BJ (cell line): Measurements from ENCODE around the gene MRPL34. TPM values are rescaled to one million over a fixed set of nuclear protein-coding genes. Genes with fewer than 3 reads are reported as not detected.
A peak's percentile ranks its signal among the peaks of the same experiment; 100 is the strongest.

Experiments
- CTCF ChIA-PET: fragments of 350-600 bp; formaldehyde crosslinking; extraction: SDS; loops from one replicate; lab custom pipeline; 2021; ENCODE audit warnings: antibody characterized with exemption, inconsistent platforms; lab: Yijun Ruan, JAX
- POLR2A ChIA-PET: fragments of 300-600 bp; sonication (Branson Sonifier 250); formaldehyde crosslinking; extraction: SDS; loops from one replicate; lab custom pipeline; 2021; ENCODE audit warnings: antibody characterized with exemption; lab: Charles Lee
- DNase-seq: peaks from one replicate; pipeline ENCODE4 v3.0.0-alpha.2; 2011; ENCODE audit warnings: low read depth
- H3K27me3 ChIP-seq: 2 replicates; pipeline ENCODE4 v1.6.0; 2011; ENCODE audit warnings: low read length; ENCODE audit not compliant: control insufficient read depth, insufficient read depth
- H3K36me3 ChIP-seq: 2 replicates; pipeline ENCODE4 v1.5.1; 2011; ENCODE audit warnings: low read length; ENCODE audit not compliant: control insufficient read depth, insufficient read depth
- H3K4me3 ChIP-seq: 2 replicates; pipeline ENCODE4 v1.5.1; 2011; ENCODE audit warnings: low read depth, mild to moderate bottlenecking, control low read depth, low read length
- polyA plus RNA-seq: library from polyadenylated mRNA; depleted of rRNA; stranded (reverse); fragments of >200 nt; gene quantifications from 2 replicates; pipeline ENCODE4 v1.2.3, GENCODE V29; 2011
- TF ChIP-seq, protein P1 (sequence below): IDR thresholded peaks from 2 replicates; pipeline ENCODE4 v1.5.1; 2011; ENCODE audit warnings: low read depth, mild to moderate bottlenecking, control low read depth, inconsistent platforms, low read length, moderate library complexity; ENCODE audit not compliant: insufficient read depth

MRPL34 gene
- polyA plus RNA-seq, 1 experiment: 19.9 TPM

DNA sequence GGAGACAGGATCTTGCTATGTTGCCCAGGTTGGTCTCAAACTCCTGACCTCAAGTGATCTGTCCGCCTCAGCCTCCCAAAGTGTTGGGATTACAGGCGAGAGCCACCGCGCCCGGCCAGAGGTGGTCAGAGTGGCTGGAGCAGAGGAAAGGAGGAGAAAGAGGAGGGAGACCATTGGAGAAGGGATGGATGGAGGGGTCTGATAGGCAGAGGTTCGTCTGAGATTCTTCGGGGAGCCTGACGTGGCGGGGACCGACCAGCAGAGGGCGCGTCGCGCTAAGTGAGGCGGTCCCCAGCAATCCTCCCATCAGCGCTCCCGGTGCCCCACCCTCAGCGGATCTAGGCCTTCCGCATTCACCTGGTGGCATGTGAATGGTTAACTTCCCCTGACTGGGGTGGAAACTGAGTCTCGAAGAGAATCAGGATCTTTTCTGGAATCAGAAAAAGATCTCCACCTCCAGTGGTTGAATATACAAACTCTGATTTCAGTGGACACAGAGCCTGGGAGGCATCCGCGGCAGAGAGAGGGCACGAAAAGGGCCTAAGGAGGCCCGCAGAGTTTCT, 40.5 kb downstream of the MRPL34 start:
- no peak for DNase-seq
- H3K36me3 ChIP-seq: no peaks in the 10 kb centered on the region
- TF ChIP-seq, protein P1, sequence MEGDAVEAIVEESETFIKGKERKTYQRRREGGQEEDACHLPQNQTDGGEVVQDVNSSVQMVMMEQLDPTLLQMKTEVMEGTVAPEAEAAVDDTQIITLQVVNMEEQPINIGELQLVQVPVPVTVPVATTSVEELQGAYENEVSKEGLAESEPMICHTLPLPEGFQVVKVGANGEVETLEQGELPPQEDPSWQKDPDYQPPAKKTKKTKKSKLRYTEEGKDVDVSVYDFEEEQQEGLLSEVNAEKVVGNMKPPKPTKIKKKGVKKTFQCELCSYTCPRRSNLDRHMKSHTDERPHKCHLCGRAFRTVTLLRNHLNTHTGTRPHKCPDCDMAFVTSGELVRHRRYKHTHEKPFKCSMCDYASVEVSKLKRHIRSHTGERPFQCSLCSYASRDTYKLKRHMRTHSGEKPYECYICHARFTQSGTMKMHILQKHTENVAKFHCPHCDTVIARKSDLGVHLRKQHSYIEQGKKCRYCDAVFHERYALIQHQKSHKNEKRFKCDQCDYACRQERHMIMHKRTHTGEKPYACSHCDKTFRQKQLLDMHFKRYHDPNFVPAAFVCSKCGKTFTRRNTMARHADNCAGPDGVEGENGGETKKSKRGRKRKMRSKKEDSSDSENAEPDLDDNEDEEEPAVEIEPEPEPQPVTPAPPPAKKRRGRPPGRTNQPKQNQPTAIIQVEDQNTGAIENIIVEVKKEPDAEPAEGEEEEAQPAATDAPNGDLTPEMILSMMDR: peak; percentile 94
- POLR2A ChIA-PET: no interaction called here
- H3K27me3 ChIP-seq: no peaks in the 10 kb centered on the region
- CTCF ChIA-PET: interaction anchor here (0.6 to 9.8 kb wide), 6 partner anchors 12 to 114 kb away, joined by 3 to 121 read pairs (median 3); no protein-coding TSS in a partner anchor
- no peak overlapping the region for H3K4me3 ChIP-seq

DNA sequence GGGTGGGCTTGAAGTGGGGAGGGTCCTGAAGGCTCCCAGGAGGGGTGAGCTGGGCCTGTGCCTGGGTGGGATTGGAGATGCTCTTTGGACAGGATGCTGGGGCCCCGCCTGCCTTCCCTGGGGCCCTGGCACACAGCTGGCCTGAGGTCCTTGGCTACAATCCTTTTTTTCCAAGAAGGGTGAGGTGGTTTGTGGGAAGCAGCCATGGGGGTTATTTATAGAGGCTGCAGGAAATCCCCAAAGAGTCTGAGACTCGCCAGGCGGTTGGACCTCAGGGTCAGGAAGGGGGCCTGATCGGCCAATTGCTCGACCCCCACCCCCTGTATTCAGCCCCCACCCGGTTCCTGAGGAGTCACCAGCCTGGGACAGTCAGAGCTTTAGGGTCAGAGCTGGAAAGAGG, 41.7 kb downstream of the MRPL34 start:
- DNase-seq: no peak
- Histone ChIP-seq H3K36me3 (no peaks in the 10 kb centered on the region), H3K4me3 (no peak overlapping the region), H3K27me3 (no peaks in the 10 kb centered on the region)
- ChIA-PET POLR2A (no interaction called here), CTCF (interaction anchor here (0.9 to 9.8 kb wide), 7 partner anchors 10 to 114 kb away, joined by 3 to 121 read pairs (median 3); partner anchors contain the start of gene NXNL1)
- TF ChIP-seq, protein P1: no peak

DNA sequence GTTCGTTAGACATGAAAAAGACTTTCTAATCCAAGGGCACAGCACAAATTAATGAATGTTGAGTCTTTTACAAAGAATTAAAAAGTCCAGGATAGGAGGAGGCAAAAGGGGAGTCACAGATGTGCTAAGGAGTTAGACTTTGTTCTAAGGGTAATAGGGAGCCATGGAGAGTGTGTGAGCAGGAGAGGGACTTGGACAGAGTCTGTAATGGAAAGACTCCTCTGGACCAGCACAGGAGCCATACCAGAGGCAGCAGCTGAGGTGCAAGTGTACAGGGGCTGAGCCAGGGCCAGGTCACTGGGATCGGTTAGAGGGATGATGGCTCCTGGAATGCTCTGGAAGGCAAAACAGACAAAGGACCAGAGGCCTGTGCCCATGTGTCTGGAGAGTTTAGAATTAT, 42.2 kb downstream of the MRPL34 start:
- H3K36me3 ChIP-seq: no peaks in the 10 kb centered on the region
- H3K27me3 ChIP-seq: no peaks in the 10 kb centered on the region
- ChIA-PET CTCF (interaction anchor here (1.1 to 9.8 kb wide), 4 partner anchors 21 to 113 kb away, joined by 3 to 121 read pairs (median 4); partner anchors contain the start of gene NXNL1), POLR2A (no interaction called here)
- H3K4me3 ChIP-seq: no peak overlapping the region
- DNase-seq: no peak
- TF ChIP-seq, protein P1: no peak

DNA sequence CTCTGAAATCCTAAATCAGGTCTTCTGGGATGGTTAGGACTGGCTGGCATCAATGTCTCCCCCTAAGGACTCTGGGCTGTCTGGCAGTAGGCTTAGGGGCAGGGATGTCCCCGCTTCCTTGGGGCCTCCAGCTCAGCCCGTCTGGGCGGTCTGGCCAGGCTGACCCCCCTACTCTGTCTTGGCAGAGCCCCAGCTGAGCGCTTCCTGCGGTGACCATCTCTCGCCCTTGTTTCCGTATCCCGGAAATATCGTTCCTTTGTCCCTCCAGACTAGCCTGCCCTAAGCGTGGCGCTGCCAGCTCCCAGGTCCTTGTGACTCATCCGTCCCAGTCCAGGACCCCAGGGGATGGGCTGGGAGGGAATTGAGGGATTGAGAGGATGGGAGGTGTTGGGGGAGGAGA, 43.0 kb downstream of the MRPL34 start:
- Histone ChIP-seq H3K4me3 (no peak overlapping the region), H3K36me3 (no peaks in the 10 kb centered on the region), H3K27me3 (no peaks in the 10 kb centered on the region)
- CTCF ChIA-PET: interaction anchor here (1.5 to 9.8 kb wide), 2 partner anchors 10 to 38 kb away, joined by 5 to 121 read pairs; no protein-coding TSS in a partner anchor
- TF ChIP-seq, protein P1: no peak
- DNase-seq: no peak
- POLR2A ChIA-PET: no interaction called here

DNA sequence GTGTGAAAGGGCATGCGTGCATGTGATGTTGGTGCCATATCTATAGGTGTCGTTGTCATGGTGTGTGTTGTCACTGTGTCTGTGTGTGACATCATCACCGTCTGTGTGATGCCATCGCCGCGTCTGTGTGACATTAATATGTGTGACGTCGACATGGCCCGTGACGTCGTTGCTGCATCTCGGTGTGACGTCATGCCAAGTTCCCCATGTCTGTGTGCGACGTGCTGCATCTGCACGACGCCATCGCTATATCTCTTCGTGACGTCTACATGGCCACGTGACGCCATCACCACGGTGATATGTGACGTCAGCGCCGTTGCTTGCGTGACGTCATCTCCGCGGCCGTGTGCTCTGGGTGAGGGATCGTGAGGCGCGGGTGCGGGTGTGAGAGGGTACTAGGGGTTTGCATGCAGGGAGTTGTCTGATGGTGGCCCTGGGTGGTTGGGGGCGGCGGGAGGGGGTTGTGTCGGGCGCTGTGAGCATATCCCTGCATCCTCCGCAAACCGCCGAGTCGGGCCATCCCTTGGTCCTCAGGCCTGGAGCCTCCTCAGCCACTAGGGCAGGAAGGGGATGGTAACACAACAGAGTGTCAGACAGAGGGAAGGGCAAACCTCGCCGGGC, 46.3 kb downstream of the MRPL34 start:
- no peaks in the 10 kb centered on the region for H3K36me3 ChIP-seq
- POLR2A ChIA-PET: no interaction called here
- no peak for DNase-seq
- CTCF ChIA-PET: no interaction called here
- TF ChIP-seq, protein P1: no peak
- H3K27me3 ChIP-seq: no peaks in the 10 kb centered on the region
- H3K4me3 ChIP-seq: no peak overlapping the region
